HG03342 (cell line): ENCODE results near the gene HK3.

Experiments
- ATAC-seq: cut with Tn5 transposase; IDR thresholded peaks from one replicate; pipeline ENCODE4 v1.9.1; 2021; ENCODE audit warnings: mild to moderate bottlenecking, moderate library complexity; ENCODE audit not compliant: unreplicated experiment

The HK3 gene

DNA sequence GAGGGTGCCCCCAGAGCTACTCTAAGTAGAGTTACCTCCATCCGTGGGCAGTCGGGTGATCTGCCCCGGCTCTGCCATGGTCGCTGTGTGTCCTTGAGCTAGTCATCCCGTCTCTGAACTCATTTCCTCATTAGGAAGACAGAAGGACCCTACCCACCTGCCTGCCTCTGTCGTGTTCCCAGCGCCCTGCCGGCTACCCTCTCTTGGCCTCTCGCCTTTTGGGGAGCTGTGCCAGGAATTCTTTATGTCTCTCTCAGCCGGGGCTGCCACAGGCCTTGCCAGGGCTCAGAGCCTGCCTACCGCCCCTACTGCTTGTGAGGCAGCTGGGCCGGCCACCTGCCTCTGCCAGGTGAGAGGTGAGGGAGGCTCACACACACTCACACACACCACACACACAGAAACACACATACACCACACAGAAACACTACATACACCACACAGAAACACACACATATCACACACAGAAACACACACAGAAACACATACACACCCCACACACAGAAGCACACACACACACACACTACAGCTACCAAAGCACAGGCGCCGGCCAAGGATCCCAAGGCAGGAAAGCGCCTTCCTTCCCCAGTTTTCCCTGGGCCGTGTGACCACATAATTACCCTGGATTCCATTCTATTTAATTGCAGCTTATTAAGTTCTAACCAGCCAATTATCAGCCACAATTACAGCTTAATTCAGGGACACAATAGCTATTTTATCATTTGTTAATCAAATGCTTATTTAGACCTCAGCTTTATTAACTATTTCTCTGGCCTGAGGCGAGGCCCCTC, 47.1 kb downstream of the HK3 start:
- no peak for ATAC-seq

DNA sequence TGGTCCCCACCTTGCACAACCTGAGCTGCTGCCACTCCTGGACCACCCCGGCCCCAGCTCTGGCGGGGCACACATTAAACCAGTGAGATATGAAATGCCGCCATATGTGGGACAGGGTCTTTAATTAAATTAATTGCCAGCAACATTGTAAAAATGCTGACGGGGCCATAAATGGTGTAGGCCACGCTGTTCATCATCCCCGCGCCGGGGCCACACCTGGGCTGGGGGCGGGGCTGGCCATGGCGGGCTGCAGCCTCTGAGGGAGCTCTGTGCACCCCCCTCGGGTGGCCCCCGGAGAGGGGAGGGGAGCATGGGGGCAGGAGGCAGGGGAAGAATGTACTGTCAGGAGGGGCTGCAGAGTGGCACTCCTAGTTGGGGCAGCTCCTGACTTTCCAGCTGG, 47.8 kb downstream of the HK3 start:
- no peak for ATAC-seq

DNA sequence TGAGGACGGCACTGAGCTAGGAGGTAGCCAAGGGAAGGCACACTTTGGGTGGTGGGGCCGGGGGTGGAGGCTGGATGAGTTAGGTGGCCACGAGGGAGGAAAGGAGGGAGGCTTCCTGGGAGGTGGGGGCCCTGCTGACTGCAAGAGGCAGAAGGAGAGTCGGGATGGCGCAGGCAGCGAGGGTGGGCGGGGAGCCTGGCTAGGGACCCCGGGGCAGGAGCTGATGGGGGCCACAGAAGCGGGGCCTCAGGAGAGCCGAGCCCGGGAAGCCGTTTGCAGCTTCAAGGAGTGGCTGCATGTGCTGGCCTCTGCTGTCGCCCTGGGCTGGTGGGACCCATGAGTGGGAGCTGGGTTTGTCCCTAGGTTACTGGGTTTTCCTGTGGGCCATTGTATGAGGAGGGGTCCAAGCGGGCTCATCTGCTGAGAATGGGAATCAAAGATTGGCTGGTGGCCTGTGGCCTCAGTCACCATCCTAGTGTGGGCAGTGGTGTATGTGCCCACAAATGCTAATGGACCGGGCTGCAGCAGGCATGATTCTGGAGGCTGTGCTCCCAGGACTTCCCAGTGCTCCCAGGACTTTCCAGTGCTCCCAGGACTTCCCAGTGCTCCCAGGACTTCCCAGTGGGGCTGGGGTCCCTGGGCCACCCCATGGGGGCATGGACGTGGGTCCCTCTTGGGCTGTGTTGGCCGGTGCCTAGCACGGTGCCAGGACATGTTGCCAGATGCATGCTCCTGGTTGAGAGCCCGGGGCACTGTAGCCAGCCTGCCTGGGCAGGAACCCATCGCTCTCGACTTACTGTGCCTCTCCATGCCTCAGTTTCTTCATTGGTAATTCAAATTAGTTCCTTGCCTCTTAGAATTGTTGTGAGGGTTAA, 48.5 kb downstream of the HK3 start:
- ATAC-seq = no peak

DNA sequence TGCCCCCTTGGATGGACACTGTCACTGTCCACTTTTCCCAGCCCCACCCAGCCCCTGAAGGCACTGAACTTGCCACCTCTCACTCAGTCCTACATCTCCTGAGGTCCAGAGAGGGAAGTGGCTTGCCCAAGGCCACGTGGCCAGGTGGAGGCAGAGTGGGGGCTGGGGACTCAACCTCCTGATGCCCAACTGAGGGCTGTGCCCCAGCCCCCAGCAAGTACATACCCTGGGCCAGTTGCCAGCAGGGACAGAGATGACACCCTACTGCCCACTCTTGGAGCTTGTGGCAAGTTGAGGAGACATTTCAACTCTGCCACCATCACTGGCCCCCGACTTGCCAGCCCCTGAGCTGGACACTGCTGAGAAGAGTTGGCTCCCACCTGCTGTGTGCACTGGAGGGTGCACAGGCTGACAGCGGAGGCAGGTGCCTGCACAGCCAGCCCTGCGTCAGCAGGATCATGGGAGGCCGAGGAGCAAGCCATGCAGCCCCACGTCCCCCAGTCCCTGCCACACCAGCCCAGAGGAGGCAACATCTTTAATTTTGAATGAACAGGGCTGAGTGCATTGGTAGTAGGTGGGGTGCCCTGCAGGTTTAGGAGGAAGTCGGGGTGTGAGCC, 49.4 kb downstream of the HK3 start:
- ATAC-seq = no peak

DNA sequence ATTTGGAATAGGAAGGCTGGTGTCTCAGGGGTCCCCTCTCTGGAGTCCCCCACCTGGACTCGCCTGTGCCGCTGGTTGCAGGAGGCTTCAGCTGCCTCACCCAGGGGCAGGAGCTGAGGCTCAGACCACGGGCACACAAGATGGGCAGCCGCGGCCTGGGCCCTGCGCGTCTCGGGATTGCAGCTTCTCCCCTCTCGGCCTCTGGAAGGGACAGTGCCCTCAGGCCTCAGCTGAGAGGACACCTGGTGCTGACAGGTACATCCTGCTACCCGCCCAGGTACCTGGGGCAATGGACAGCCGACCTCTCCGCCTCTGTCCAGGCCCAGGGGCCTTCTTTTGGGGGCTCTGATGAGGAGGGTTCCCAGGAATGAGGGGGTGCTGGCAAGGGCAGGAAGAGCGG, 50.5 kb downstream of the HK3 start:
- ATAC-seq = no peak

DNA sequence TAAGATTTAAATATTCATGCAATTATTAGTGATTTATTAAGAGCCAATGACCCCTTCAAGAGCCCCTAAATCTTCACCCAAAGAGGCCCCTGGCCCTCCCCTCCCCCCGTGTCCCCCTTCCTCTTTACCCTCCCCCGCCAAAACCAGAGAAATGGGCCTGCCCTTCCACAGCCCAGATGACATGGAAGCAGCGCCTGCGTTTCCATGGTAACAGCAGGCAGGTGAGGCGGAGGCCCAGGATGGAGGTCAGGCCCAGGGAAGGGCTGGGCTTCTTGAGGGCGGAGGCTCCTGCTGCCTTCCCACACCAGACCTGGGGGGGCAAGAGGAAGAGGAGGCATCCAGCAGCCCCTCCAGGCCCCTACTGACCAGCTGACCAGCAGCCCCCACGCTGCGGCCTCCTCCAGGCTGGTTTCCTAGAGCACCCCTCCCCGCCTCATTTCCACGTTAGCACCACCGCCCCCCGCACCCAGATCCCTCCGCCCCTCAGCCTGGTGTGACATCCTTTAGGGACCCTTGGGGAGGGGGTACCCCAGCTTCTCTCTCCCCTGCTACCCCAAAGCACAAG, 51.3 kb downstream of the HK3 start:
- ATAC-seq = no peak

DNA sequence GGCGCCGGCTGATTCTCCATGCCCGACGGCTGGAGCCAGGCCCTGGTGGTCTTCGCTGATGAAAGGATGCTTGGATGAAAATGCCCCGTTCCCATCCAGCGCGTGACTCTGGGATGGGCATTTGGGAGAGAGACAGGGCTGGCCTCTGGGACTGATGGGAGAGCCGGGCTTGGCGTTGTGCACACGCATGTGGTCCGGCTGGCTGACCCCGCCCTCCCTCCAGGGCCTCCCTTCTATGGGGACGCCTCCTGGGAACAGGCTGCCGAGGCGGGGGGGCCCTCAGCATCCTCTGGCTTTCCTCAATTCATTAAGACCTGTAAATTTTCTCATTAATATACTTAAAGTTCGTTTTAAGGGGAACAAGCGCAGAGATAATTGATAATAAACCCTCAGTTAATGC, 52.0 kb downstream of the HK3 start:
- ATAC-seq = no peak

DNA sequence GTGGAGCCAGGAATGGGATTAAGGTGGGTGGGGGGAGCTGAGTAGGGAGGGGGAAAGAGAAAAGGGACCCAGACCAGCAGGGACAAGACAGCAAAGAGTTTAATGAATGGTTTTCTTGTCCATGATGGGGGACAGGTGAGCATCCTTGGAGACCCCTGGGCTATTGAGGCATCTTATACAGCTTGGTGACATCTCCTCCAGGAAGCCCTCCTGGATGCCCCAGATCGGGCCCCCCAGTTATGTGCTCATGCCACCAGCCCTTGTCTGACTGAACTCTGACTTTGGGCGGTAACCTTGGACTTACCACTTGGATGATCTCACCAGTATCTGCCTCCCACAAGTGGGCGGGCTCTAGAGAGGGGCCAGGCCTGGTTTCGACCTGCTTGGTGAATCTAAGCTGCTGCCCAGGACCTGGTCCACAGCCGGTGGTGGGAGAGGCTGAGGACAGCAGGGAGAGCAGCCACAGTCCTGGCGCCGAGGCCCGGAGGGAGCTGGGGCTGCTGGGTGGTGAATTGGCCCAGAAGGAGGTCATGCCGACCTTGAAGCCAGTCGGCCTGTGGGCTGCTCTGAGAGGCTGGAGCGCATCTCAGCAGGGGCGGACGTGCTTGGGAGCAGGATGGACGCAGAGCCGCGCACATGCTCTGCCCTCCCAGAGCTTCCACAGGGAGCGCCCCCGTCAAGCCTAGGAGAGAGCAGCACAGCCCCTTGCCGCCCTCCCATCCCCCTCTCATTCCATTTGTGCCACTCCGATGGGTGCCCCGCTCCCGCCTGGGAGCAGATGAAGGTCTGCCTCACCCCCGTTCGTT, 52.6 kb downstream of the HK3 start:
- ATAC-seq = no peak

DNA sequence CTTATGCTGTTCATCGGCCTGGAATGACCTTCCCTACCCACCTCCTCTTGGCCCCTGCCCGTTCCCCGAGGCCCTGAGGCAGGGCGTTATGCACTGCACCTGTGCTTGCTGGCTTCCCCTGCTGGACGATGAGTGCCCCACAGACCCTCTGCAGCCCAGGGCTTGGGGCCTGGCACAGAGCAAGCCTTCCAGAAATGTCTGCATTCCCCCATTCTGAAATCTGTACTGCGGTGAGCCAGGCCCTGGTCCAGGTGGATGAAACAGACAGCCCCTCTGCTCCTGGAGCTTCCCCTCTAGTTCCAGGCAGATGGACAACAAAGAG, 53.8 kb downstream of the HK3 start:
- ATAC-seq = no peak

DNA sequence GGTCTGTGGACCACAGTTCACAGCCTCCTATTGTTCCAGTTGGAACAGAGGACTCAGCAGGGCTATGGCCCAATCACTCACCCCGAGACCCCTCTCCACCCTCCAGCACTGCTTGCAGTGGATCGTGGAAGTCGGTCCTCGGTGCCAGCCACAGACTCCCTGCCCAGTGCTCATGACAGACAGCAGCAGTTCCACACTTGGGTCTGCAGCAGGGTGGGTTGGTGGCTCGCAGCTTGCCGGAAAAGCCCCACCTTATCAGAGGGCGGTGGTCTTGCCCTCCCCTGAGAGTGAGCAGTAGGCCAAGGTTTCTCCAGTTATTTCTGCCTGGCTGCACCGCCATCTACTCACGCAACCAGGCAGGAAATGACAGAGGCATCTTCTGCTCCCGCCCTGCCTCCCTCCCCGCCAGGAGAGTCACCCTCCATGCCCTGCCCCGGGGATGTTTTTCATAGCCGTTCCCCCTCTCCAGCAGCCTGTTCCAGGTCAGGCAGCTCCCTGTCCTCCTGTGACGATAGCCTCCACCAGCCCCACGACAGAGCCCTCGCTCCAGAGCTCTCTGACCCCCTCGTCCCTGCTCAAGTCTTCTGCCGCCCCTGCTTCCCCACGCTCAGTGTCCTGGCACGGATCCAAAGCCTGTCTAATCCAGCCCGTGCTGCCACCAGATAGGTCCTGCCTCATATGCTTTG, 54.3 kb downstream of the HK3 start:
- no peak for ATAC-seq

DNA sequence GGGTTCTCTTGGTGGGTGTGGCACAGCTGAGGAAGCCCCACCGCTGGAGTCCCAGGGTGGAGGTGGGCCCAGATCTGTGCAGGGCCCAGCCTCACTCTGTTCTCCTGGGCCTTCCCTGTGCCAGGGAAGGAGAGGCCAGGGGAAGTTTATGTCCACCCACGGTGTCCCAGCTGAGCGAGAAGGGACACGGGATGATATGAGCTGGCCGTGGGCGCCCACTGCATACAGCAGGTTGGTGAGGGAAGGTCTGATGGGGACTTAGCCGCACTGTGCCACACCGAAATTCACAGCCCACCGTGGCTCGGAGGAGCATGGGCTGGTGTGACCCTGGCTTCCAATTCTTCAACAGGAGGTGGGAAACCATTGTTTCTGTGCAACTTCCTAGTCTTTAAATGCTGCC, 54.9 kb downstream of the HK3 start:
- ATAC-seq = no peak

DNA sequence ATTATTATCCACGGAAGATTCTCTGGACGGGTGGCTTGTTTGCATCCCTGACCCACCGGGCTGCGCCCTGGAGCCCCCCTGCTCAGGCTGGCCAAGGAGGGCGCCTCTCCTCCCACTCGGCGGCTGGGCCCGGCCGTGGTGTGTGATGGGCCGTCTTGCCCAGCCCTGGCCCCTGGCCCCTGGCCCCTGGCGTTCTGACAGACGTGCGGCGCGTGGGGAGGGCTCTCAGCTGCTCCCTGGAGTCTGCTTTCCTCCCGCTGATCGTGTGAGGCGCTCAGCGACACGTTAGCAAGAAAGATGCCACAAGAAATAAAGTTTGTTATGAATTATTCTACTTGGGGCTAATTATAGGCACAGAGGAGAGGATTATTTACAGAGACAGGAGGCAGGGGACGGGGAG, 55.5 kb downstream of the HK3 start:
- ATAC-seq = no peak

DNA sequence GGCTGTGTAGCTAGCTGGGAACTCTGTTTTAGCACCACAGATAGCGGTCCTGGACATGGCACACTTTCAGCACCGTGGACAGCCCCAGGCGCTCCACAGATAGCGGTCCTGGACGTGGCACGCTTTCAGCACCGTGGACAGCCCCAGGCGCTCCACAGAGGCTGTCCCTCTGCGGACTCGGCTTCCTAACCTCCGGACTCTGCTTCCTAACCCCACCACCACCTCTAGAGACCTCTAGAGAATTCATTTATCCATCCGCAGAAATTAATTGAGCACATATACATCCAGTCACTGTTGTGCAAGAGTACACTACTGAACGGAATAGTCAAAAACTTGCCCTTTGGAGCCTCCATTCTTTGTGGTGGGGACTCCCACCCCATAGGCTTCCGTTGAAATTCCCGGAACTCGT, 61.4 kb downstream of the HK3 start:
- no peak for ATAC-seq

DNA sequence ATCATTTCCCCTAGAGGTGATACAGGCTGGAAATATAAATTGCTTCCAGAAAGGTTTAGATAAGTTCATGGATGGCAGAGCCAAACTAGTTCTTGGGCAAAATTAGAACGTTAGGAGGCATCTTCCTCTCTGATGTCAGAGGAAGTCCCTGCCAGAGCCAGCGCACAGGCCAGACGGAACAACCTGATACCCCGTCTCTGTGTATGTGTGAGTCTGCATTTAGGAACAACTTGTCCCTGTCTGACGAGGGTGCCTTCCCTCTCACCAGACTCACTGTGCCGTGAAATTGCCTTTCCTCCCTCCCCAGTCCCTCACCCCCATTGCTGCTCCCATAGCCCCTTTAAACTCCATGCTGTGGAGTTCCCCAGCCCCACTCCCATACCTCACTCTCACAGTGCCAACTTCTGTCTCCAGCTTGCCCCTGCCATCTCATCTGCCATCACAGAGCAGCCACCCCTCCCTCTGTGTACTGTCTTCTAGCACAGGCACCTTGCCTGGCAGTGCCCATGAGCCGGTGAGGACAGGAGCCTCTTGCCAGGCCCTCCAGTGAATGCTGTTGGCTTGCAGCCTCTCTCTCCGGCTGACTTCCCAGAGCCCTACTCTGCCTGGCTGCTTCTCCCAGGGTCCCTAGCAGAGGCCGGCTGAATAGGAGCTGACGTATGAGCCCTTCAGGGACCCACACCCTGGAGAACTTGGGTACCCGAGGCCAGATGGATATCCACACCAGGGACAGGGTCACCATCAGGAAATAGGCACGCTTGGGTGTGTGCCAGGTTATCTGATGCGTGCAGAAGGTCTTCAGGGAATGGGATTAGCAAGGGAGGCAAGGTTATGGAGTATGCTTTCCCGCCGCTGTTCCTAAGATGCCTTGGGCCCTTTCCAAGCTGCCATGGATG, 62.1 kb downstream of the HK3 start:
- no peak for ATAC-seq

DNA sequence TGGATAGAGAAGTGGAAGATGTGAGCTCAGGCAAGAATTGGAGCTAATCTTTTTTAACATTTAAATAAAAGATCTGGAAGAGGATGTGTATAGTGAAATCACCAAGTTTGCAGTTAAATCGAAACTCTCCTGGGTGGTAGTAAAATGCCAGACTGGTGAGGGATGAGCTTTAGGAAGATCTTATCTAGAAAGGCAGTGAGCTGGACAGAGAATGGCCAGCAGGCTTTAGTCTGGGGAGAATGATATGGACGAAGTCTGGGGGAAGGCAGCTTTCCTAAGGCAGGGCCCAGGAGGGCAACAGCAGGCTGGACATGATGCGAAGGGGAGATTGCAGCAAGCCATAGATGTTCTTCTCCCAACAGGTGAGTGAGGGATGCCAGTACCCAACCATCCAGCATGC, 63.2 kb downstream of the HK3 start:
- ATAC-seq = no peak

DNA sequence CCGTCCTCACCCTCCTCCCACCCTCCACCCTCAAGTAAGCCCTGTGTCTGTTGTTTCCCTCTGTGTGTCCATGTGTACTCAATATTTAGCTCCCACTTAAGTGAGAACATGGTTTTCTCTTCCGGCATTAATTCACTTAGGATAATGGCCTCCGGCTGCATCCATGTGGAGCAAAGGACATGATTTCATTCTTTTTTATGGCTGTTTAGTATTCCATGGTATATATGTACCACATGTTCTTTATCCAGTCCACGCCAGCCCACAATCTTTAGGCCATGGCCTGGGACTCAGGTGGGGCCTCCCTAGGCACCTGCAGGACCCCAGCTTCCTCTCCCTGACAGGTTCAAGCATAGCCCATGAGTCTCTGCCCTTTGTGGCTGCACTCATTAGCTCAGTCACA, 65.9 kb downstream of the HK3 start:
- no peak for ATAC-seq

DNA sequence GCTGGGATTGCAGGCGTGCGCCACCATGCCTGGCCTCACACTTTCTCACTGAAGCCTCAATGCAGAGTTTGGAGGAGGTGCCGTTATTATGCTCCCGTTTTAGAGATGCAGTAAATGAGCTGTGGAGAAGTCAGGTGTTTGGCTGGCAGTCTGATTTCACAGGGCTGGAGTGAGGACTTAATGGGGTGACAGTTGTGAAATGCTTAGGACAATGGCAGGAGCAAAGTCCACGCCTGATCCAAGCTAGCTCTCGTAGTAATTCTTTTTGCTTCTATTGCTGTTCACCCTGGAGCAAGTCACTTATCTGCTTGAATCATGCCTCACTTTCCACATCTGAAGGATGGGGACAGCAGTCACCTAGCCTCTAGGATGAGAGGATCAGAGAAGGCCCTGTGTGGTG, 67.0 kb downstream of the HK3 start:
- no peak for ATAC-seq

DNA sequence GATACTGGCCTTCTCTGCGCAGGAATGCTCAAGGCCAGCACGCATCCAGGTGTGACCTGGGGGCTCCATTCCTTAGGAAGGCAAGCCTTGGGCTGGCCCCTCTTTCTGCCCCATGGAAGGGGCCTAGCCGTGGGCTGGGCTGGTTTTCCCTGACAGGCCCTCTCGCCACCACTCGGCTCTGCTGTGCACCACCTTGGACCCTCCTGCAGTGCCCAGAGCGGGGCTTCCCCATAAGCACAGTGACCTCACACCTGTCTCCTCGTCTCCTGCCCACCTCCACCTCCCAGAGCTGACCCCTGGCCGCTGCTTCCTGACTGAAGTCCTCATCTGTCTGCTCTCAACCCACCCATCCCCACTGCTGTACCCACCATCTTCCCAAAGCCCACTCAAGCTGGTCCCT, 67.7 kb downstream of the HK3 start:
- ATAC-seq = no peak

DNA sequence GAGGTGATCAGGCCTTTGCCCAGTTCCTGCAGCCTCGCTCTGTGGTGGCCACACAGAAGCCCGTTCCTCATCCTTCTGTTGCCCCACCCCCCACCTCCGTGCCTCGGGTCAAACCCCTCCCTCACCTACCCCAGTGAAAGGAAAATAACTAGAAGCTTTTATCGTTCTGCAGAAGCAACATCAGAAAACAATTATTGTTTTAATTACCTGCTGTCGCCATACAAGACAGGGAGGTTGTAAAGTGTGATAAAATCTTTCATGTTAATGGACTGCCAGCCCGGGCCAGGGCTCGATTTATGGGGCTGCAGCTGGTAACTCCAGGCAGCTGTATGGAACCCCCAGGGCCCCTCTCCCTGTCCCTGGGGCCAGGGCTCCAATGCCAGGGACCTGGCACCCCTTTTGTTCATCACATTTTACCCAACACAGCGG, 68.1 kb downstream of the HK3 start:
- no peak for ATAC-seq
